ENCODE results near the gene ANO2.
A peak's percentile ranks its signal among the peaks of the same experiment; 100 is the strongest.

The ANO2 gene

DNA sequence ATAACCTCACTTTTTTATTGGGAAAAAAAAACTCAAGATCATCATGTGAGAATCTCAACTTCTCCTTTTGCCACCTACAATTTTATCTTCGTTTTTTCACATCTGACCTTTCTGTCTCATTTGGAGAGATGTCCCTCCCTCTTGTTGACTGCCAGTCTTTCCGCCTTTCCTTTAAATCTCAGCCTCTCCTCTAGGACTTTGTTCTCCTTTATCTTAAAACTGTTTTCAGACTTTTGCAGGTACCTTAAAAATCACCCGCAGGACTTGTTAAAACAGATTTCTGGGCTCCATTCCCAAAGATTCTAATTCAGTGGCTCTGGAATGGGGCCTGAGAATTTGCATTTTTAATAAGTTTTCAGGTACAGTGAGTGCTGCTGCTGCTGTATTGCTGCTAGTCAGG lies 289.9 kb downstream of the ANO2 start:
- DNase-seq, result no peak

DNA sequence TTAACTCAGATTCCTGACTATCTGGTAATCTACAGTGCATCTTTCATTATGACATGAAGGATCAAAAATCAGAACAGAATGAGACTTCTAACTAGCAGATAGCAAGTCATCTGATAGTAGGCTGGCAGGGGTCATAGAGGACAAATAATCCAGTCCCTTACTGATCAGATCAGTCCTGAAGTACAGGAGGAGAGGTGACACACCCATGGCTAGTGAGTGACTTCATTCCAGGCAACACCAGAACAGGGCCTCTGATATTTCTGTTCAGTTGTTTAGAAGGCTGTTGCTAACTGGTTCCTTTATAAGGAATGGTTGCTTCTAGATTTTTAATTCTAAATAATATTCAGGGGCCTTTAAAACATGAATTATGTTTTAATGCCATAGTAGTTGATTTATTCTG lies 291.0 kb downstream of the ANO2 start:
- DNase-seq, result no peak

DNA sequence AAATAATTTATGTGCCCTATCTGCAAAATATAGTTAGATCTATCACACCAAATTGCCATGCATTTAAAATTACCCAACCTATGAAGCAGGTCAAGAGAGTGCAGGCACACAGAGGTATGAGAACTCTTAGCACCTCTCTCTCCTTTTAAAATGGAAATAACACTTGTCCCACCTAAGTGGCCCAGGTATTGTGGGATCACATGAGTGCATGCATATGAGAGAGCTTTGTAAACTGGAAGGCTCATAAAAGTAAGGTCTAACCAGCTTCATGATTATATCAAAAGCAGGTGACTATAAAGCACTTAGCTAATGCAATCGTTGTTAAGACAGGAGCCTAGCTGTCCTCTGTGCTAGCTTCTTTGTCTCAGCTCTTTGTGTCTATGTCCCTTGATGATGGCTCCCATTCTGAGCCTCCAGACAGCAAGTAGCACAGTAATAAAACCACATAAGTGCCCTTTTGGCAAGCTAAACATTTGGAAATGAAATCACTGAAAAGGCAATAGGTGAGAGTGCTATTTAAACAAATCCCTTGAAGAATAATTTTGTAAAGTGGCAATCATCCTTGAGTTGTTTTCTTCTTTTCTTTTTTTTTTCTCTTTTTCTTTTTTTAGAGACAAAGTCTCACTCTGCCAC lies 294.1 kb downstream of the ANO2 start:
- DNase-seq, result no peak

DNA sequence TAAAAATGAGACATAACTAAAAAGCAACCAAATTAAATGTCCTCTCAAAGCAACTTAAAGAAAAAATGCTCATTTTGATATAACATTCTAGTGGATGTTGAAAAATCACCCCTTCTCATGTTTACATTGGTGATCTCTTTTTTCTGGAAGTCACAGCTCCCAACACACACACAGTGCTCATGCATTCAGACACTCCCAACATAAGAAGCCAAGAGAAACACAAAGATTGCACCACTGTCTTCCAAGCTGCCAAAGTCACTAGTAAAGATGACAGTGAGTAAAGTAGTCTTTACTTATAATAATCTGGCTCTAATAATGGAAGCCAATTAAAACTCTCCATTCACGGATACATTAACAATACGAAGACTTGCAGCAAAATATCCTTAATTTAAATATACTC lies 294.8 kb downstream of the ANO2 start:
- no peak for DNase-seq

DNA sequence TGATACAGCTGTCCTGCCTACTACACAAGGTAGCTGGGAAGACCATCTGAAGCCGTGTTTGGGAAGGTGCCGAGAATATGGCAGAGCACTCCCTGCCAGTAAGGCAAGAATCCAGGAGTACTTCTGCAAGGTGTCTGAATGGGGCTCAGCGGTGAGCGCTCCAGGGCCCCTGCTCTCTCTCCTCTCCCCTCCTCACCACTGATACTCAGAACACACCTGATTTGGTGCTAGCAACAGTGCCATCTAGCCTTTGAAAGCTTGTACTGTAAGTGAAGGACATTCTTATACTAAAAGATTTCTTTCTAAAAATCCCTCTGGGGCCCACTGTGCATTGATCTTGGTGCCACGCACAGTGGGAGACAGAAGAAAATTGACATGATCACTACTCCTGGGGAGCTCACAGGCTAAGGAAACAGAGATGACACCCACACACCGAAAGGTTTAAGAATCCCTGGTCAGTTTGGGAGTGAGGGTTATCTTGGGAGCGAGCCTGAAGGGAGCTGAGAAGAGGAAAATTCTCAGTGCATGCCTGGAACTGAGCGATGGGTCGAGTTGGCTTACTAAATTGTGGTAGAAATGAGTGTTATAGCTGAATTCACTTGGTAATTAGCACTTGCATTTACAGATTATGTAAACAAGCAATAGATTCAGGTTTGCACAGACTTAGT lies 296.2 kb downstream of the ANO2 start:
- DNase-seq, result peak; percentile 79

DNA sequence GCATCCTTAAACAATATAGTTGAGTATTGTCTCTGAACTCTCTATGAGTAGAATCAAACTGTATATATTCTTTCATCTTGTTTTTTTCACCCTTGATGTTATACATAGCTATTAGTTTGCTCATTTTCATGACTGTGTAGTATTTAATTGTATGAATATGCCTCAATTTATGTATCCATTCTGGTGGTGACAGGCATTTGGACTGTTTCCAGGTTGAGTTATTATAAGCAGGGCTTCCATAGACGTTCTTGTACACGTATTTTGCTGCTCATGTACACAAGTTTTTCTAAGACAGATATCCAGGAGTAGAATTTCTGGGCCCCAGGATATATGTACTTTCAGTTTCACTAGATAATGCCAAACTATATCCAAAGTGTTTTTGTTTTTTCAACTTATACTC lies 301.8 kb downstream of the ANO2 start:
- no peak for DNase-seq

- DNase-seq, result no peak
Measured at GRCh38 chr12:5637698-5638097, 307.4 kb downstream of the ANO2 start.

DNA sequence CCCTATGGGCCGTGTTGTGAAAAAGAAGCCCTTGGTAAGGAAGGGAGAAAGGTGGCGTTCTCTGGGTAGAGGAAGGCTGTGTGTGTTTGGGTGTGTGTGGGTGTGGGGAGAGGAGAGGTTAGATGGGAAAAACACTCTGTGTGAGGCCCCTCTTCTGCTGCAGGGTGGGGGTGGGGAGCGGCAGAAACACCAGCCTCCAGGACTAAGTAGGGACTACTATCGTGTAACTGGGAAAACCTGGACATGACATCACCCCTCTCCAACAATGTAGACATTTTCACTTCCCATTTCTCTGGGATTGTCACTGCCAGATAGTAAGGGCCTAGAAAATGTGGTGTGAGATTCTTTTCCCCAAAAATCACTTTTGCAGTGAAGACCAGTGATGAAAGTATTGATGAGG lies 308.2 kb downstream of the ANO2 start:
- no peak for DNase-seq

DNA sequence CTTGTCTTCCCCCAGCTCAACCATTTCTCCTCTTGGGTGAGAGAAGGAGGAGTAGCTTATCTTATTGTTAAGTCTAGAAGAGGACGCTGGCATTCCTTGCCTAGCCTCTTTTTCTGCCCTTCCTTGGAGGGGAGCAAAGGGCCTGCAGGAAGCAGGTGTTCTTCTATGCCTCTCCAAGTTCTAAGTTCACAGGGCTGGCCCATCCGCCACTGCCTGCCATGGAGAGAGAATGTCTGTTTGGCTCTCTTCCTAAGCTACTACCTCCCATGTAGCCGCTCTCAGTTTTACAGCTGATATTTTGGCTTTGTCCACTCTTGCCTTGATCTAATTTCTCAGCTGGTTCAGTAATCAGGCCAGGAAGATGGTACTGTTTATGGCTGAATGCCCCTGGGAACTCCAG lies 312.0 kb downstream of the ANO2 start:
- DNase-seq, result no peak

GRCh38 chr12:5632453-5632852 lies 312.6 kb downstream of the ANO2 start:
- DNase-seq, result no peak

GRCh38 chr12:5631497-5631896 lies 313.6 kb downstream of the ANO2 start:
- no peak for DNase-seq

DNA sequence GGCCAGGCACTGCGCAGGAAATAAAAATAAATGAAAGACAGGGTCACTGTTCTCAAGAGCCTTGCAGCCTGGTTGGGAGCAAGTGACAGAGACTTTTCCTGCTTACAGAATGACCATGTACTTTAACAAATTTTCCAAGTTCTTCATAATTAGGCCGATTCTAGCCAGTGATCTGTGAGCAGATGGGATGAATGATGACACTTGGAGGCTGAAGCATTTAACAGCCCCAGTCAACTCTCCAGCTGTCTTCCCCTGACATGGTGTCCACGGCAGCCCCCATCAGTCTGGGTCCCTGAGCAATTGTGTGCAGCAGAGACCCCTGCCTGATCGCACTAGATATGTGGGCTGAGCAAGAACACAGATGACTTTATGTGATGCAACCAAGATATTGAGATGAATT lies 314.3 kb downstream of the ANO2 start:
- no peak for DNase-seq

DNA sequence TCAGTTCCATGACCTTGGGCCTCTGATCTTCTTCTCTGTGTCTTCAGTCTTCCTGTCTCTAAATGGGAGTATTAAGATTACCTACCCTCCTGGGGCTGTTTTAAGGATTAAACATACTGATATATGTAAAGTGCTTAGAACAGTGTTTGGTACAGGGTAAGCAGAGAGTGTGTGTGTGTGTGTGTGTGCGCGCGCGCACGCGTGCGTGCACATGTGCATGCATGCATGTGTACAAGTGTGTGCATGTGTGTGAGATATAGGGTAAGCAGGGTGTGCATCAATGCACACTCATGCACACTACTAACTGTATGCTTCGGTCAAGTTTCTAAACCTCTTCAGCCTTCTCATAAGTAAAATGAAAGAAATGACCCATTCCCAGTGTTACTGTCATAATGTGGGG lies 316.6 kb downstream of the ANO2 start:
- no peak for DNase-seq

GRCh38 chr12:5627053-5627630 lies 317.9 kb downstream of the ANO2 start:
- DNase-seq, result no peak

GRCh38 chr12:5626151-5626550 lies 318.9 kb downstream of the ANO2 start:
- no peak for DNase-seq

DNA sequence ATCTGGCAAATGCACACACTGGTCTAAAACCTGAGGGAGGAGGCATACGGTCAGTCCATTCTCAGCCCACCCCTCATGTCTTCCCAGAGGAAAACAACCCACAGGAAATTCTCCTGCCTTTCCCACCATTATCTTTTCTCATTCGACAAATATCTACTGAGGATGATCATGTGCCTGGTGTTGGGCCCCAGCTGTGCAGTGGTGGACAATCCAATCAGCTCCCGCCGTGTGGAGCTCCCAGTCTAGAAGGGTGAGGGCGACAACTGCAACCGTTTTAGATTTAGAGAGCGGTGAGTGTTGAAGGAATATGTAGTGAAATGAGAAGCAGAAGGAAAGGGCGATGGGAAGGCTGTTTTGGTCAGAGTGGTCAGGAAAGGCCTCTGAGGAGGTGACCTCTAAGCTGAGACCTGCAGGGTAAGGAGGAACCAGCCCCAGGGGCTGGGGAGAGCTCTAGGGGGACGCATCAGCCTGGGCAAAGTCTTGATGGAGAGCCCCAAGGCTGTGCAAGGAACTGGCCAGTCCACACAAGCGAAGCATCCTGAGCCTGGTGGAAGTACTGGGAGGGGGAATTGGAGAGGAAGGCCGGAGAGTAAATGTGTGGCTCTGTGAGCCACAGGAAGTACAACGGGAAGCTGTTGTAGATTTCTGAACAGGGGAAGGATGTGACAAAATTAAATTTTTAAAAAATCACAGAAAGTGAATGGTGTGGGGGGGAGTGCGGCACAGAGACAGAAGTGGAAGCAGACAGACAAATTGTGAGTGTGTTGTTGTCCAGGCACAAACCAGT lies 320.4 kb downstream of the ANO2 start:
- DNase-seq, result no peak

- no peak for DNase-seq
Measured at GRCh38 chr12:5623411-5623810, 321.6 kb downstream of the ANO2 start.

DNA sequence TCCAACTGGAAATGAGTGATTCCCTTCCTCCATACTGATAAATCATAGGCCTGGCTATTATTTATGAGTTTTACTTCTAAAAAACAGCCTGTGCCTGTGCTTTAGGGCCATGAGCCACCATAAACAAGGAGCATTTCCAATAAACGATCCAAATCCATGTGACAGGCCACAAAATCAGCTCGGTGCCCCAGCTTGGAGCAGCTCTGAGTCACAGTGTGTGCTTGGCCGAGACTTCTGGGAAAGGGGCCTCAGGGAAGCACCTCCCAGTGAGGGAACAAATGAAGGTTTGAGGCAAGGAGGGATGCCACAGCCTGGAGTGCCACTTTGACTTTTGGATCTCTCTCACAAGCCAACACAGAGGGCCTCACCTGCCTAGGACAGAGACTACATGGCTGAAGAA lies 322.8 kb downstream of the ANO2 start:
- no peak for DNase-seq

DNA sequence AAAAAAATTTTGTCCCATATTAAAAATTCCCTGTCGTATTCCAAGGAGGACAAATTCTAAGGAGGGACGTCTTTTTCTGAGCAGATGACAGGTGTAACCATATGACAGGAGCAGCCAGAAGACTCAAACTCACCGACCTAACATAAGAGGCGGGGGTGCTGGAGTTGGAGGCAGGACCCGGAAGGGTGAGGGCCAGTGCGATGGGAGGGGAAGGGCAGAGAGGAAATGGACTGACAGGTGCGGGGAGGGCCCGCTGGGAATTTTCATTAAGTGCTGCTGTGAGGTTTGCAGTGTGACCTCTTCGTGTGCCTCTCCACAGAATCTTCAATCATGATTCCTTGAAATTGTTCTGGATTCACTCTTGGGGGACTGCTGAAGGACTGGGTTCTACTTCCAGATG lies 323.7 kb downstream of the ANO2 start:
- DNase-seq, result no peak

DNA sequence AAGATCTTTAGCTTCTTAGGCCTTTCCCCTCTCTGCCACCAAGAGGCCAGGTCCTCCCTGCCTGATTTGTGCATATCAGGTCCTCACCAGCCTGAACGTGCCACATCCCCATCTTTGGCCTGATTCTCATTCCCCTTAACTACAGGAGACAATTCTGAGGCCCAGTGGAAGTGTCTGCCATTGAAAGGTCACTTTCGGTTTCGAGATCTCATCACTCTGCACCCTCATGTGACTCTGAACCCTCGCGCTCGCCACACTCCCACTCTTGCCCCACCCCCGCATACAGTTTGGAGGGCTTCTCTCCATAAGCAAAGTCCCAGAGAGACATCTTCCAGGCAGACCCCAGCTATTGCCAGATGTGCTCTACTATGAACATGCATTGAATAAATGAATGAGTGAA lies 324.2 kb downstream of the ANO2 start:
- DNase-seq, result no peak

DNA sequence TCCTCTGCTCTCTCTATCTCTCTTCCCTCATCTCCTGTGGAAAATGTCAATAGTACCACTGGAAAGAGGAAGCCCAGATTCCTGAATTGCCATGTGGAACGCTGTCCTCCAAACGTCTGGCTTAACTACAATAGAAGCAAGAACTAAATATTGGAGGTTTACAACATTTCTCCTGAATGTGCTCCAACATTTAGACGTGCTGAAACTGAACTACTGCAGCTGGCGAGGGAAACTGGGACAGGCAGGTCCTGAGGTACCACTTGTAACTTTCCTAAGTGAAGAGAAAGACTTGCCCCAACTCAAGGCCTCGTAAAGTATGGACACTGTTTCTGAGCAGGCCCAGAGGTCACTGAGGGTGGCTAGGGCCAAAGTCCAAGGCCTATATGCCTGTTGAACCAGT lies 325.4 kb downstream of the ANO2 start:
- no peak for DNase-seq

GRCh38 chr12:5616854-5617253 lies 328.2 kb downstream of the ANO2 start:
- DNase-seq, result no peak

- DNase-seq, result no peak
Measured at GRCh38 chr12:5615760-5616159, 329.3 kb downstream of the ANO2 start.

DNA sequence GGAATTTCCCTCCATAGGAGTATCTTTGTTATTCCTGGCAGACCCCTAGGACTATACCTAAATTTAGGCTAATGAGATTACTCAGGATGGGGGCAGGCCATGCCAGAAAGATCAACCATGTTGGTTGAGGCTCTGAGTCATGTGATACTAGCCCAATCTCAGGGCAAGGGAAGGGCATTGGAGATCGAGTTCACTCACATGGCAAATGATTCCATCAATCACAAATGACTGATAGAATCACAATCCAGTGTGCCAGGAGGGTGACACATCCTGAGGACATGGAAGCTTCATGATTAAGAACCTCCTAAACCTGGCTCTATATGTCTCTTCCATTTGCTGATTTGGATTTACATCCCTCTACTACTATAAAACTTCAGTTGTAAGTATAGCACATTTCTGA lies 330.8 kb downstream of the ANO2 start:
- DNase-seq, result no peak

Measured in NCI-H146 (cell line).